ENCODE measurements around the gene CACNA2D1.

- TF ChIP-seq CTCF (IDR thresholded peaks at IDR 0.05) (no peak), ZFX (IDR thresholded peaks at IDR 0.05; ENCODE audit: borderline replicate concordance) (no peak)
Observed at GRCh38 chr7:82141427-82141826, 302.1 kb downstream of the CACNA2D1 start.

Data from 22Rv1 (cell line).